Measurements from ENCODE around the gene MYLK.
"Not testable (repeated sequence)": the region's sequence is repeated elsewhere in the genome, so short reads cannot be mapped to it uniquely, and the experiment has no call there.

Gene MYLK

DNA sequence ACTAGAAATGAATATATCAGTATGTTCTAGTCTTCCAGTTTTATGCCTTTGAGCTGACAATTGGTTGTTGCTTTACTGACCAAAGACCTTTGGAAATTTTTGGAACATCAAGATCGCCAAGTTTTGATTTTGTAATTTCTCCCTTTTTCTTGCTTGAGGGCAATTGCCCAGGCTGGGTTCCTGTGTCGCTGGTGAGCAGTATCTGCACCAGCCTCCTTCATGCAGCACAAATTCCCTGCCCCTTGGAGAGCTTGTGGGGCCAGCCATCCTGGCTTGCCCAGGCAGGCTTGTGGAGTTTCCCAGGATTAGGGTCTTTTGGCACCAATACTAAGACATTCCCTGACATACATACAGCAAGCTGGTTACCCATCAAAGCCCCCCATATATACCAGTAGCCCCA is 261.4 kb downstream of the MYLK start:
- DNase-seq (ENCODE audit: low read depth) = no peak

DNA sequence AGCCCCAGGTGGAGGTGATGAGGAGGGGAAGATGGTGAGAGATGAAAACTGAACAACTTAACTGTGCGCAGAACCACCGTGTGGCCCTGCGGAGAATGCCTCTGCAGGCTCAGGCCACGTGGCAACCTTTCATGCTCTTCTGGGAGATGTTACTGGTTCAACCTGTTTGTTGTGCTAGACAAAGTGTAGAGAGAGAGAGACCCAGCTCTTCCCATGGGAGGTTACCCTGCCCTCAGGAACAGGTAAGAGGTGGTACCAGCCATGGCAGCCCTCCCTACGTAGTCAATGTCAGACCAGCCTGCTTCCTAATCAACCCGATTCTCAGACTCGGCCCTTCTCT is 262.3 kb downstream of the MYLK start:
- DNase-seq (ENCODE audit: low read depth) = no peak

DNA sequence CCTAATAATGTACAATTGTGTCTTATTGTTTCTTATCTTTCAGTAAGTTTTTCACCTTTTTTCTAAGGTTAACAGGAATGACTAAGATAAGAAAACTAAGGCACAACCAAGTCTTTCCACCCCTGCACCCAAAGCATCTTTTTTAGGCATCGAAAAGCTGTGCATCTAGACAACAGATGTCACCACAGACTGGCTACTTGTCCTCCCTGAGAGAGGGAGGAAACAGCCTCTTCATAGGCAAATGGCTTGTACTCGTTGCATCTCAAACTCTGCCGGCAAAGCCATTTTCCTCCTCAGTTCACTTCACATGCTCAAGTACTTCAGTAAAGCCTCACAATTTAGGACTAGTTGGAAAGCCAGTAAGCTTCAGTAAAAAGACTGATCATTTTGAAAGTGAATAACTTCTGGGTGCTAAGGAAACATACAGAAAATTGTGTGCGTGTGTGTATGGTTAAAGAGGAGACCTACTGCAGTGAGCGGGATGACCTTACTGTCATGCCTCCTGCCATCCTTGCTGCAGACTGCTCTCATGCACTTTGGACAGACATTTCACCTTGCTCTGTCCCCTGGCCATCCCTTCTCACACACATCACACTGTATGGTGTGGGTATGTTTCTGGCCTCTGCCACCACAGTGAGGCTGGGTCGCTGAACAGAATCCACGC is 262.8 kb downstream of the MYLK start:
- DNase-seq (ENCODE audit: low read depth) = no peak

DNA sequence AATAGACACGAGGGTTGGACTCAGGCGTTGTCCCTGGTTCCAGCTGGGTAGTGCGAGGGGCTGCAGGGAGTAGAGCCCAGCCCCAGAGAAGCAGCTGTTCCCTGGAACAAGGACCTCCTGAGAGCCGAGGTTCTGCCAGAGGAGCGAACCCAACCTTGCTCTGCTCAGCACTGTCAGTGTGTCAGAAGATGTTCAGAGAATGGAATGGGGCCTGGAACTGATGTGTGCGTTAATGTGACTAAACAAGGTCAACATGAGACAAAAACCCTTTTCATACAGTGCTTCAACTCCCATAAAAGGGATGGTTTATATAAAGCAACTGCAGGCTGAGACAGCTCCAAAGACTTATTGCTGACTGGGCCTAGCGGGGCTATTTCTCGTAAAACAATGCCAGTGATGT is 263.8 kb downstream of the MYLK start:
- DNase-seq (ENCODE audit: low read depth) = no peak

DNA sequence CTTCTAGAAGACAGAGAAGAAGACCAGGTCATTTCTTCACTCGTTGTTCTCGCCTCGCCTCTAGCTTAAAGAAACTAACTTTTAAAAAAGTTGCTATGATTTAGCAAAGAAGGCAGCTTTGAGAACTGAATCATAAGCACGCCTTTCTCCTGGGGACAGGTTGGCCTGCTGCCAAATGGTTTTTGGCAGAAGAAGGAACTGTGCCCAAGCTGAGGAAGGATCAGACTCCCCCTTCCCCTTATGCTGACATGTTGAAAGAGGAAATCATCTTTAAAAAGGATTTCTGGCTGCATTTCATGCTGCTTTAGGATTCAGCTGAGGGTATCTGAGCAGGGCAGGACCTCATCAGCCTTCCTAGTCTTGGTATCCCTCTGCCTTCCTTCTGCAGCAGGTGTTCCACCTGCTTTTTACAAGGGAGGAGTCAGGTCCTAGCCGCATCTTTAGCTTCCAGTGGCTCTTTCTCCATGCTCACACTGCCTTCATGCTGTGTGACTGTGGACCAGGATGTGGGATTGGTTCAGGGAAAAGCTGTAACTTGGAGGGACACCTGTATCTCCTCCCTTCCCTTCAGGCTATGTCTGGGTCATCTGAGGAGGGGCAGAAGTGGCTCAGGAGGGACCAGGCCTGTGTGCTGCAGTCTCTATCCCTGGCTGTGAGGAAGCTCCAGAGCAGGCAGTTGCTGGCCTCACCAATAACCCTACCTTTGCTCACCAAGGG is 265.2 kb downstream of the MYLK start:
- no peak for DNase-seq (ENCODE audit: low read depth)

GRCh38 chr3:123618076-123618708 is 265.9 kb downstream of the MYLK start:
- DNase-seq (ENCODE audit: low read depth) = no peak

- DNase-seq (ENCODE audit: low read depth) = no peak
Measured at GRCh38 chr3:123616593-123616992, 267.5 kb downstream of the MYLK start.

DNA sequence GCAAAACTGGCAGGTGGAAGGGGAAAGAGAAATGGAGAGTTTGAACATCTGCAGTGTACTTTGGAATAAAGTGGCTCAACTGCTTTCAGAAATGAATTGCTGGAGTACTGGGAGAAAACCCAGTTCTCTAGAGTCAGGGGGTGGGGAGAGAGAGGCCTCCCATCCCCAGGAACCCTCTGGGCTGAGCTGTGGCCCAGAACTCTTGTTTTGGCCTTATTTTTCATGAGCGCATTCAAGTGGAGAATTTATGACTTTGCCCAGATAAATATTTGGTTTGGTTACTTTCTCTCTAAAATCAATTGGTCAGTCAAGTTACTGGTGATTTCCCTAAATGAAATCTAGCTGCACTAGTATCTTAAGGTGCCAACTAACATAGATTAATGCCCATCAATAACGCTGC is 270.6 kb downstream of the MYLK start:
- DNase-seq (ENCODE audit: low read depth) = no peak

GRCh38 chr3:123611674-123612073 is 272.5 kb downstream of the MYLK start:
- not testable (repeated sequence) for DNase-seq (ENCODE audit: low read depth)

- DNase-seq (ENCODE audit: low read depth) = no peak
Measured at GRCh38 chr3:123611082-123611481, 273.1 kb downstream of the MYLK start.

- no peak for DNase-seq (ENCODE audit: low read depth)
Measured at GRCh38 chr3:123610331-123610730, 273.8 kb downstream of the MYLK start.

DNA sequence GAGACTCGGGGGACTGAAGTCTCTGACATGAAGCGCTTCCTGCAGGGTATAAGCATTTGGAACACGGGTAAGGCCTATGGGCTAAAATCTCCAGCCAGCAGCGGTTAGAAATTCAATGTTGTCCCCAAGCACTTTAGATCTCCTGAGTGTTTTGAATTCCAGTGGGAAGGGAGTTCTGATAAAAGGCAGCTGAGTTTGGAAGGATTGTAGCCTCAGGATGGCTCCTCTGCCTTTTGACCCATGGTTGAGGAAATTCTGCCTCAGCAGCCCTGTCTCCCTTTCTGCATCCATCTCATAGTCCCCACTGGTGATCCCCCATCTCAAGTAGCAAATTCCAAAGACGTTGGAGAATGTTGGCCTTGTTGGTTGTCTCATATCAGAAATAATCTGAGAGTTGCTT is 275.1 kb downstream of the MYLK start:
- no peak for DNase-seq (ENCODE audit: low read depth)

DNA sequence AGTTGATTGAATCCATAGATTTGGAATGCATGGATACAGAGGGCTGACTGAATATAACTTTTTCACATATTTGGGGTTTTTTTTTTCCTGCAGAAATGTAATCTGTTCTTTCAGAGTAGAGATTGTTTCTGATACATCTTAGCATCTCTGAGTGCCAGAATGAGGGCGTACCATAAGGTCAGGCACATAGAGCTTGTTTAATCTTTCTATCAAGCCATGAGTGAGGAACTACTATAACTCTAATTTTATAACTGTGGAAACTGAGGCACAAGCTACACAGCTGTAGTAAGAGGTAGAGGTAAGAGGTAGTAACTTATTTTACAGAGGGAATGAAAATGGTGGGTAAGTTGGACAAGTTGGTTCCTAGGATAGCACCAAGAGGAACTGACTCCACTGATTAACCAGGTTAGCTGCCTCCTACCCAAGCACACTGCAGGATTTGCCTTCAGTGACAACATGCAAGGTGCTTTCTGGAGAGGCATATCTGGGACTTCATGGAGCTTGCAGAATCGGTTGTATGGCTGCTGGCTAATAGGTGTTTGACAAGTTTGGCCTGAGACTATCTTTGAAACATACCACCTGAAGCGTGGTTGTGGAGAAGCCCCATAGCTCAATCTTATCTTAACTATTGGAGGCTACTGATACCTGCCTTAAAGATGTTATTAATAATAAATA is 275.7 kb downstream of the MYLK start:
- no peak for DNase-seq (ENCODE audit: low read depth)

DNA sequence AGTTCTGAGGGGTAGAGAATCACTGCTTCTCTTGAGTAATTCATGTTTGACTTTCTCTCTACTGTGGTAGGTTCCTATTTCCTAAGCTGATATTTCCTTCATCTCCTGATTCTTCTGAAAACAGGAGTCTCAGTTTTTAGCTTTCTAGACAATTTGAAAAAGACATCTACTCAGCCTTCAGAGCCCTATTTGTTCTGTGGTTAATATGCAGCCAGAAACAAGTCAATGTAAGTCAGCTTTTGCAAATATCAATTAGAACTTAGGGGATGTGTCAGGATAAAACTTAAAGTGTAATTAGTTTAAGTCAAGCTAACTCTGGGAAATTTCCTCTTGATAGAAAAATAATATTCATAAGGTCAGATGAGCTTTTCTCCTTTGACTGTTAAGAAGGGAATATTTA is 277.6 kb downstream of the MYLK start:
- DNase-seq (ENCODE audit: low read depth) = no peak

- no peak for DNase-seq (ENCODE audit: low read depth)
Measured at GRCh38 chr3:123605789-123606234, 278.3 kb downstream of the MYLK start.

GRCh38 chr3:123603153-123603552 is 281.0 kb downstream of the MYLK start:
- not testable (repeated sequence) for DNase-seq (ENCODE audit: low read depth)

- no peak for DNase-seq (ENCODE audit: low read depth)
Measured at GRCh38 chr3:123602325-123602724, 281.8 kb downstream of the MYLK start.

GRCh38 chr3:123600863-123601262 is 283.3 kb downstream of the MYLK start:
- DNase-seq (ENCODE audit: low read depth) = not testable (repeated sequence)

- DNase-seq (ENCODE audit: low read depth) = no peak
Measured at GRCh38 chr3:123597561-123597960, 286.6 kb downstream of the MYLK start.

DNA sequence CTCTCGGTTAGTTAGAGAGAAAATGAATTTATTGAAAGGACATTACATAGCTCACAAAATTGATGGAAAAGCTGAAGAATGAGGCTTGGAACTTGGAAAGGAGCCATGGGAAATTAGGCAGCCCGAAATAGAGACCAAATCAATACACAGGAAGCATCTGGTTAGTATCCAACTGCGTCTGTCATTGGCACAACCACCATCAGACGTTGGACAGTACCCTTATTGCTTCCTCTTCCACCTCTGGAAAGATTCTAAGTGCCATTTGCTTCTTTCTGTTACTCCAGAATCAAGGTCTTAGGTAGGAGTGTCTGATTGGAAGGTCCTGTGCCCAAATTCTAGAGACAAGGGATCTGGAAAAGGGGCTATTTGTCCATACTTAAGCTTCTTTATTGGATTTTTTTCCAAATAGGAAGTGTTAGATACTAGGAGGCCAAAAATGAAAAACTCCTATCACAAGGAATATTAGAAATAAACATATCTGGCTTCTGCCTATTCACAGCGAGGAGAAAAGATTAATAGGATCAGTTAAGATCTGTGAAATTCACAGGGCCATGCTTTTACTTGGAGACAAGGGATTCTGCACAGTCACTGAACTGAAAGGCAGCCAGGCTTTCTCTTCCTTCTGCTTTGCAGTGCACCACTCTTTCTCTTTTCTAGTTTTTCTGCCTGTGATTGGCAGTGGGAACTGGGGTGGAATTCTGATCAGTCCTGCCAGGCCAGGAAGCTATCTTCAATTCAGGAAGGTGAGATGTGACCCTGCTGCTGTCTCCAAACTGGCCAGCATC is 288.5 kb downstream of the MYLK start:
- no peak for DNase-seq (ENCODE audit: low read depth)

DNA sequence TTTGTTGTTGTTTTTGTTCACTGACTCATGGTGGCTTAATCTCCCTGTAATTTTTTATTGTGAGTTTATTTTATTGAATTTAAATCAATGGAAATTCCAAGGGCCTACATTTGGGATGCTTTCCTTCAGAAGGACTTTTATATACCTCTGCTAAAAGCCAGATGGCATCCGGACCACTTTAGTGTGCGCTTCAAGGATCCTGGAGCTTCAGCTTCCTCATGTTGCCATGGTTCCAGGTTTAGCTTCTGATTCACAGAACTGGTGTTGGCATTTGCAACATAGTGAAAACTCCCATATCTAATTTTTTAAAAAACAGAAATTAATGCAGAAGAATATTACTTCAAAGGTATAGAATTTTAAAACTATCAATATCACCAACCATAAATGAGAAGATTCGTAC is 290.8 kb downstream of the MYLK start:
- no peak for DNase-seq (ENCODE audit: low read depth)
